NCI-H187 treated with DMSO at 0.1 percent for 48 hours (cell line): Measurements from ENCODE around the gene OR10A7.
"Not testable (repeated sequence)": the region's sequence is repeated elsewhere in the genome, so short reads cannot be mapped to it uniquely, and the experiment has no call there.

Experiments used
- DNase-seq: peaks from one replicate; lab custom pipeline; 2025; lab: John Stamatoyannopoulos, UW

The OR10A7 gene

GRCh38 chr12:55220725-55221124, at the start of gene OR10A7:
Gene OR10A7 (plus strand): TSS chr12:55221025. CDS start chr12:55221025, 0 bp downstream.
- no peak for DNase-seq

GRCh38 chr12:55171445-55171844, 49.4 kb upstream of the OR10A7 start:
- DNase-seq, result no peak

- DNase-seq, result not testable (repeated sequence)
Measured at GRCh38 chr12:55171846-55172245, 49.0 kb upstream of the OR10A7 start.

- DNase-seq, result no peak
Measured at GRCh38 chr12:55172686-55173085, 48.1 kb upstream of the OR10A7 start.

- no peak for DNase-seq
Measured at GRCh38 chr12:55173456-55173855, 47.4 kb upstream of the OR10A7 start.

- DNase-seq, result no peak
Measured at GRCh38 chr12:55188573-55188972, 32.3 kb upstream of the OR10A7 start.

- DNase-seq, result peak; percentile 58
Measured at GRCh38 chr12:55188974-55189556, 31.8 kb upstream of the OR10A7 start.

GRCh38 chr12:55194382-55194781, 26.4 kb upstream of the OR10A7 start:
- DNase-seq, result no peak

GRCh38 chr12:55226523-55226922, 5.7 kb downstream of the OR10A7 start:
- DNase-seq, result no peak

GRCh38 chr12:55227643-55228042, 6.8 kb downstream of the OR10A7 start:
- DNase-seq, result no peak

- DNase-seq, result no peak
Measured at GRCh38 chr12:55244309-55244708, 23.5 kb downstream of the OR10A7 start, which contains the start of gene OR6C74. Gene OR6C74 (plus strand): TSS chr12:55244609. CDS start chr12:55247288, 2,679 bp downstream.

GRCh38 chr12:55246159-55246558, 25.3 kb downstream of the OR10A7 start:
- DNase-seq, result no peak

GRCh38 chr12:55250944-55251343, 30.1 kb downstream of the OR10A7 start:
- no peak for DNase-seq

- no peak for DNase-seq
Measured at GRCh38 chr12:55253281-55253680, 32.5 kb downstream of the OR10A7 start.

- DNase-seq, result no peak
Measured at GRCh38 chr12:55256831-55257230, 36.0 kb downstream of the OR10A7 start.

- DNase-seq, result no peak
Measured at GRCh38 chr12:55258303-55258702, 37.5 kb downstream of the OR10A7 start.
